Testis (tissue), 2 donors: ENCODE results near the gene SPINT2.

ENCODE experiments used
- POLR2A ChIP-seq: fragments of 450-650 bp; IDR thresholded peaks from one replicate; pipeline ENCODE4 v1.6.1; 2017; ENCODE audit warnings: antibody characterized with exemption, mild to moderate bottlenecking, moderate library complexity
- TF ChIP-seq, protein P1 (sequence below), 3 experiments: fragments of 450-650 bp in 2 of 3; fragments of 200-600 bp in 1 of 3; sonication (generic) in 1 of 3; IDR thresholded peaks; one replicate each; pipeline ENCODE4 v1.5.1; 2016 to 2019; ENCODE audit warnings: antibody characterized with exemption in 3 of 3, mild to moderate bottlenecking in 2 of 3, moderate library complexity in 1 of 3

DNA sequence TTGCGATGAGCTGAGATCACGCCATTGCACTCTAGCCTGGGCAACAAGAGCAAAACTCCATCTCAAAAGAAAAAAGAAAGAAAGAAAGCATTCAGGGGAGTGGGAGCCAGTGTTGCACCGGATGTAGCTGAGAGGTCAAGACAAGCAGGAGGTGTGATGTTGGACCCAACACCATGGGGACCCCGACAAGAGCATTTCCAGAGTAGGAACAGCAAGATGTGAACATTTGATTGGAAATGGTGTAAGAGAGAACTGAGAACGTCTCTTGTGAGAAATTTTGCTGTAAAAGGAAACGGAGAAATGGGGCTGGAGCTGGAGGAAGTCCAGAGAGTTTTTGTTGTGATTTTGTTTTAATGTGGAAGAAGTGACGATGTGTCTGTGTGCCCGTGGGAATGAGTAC is 24.6 kb upstream of the SPINT2 start:
- TF ChIP-seq, protein P1, sequence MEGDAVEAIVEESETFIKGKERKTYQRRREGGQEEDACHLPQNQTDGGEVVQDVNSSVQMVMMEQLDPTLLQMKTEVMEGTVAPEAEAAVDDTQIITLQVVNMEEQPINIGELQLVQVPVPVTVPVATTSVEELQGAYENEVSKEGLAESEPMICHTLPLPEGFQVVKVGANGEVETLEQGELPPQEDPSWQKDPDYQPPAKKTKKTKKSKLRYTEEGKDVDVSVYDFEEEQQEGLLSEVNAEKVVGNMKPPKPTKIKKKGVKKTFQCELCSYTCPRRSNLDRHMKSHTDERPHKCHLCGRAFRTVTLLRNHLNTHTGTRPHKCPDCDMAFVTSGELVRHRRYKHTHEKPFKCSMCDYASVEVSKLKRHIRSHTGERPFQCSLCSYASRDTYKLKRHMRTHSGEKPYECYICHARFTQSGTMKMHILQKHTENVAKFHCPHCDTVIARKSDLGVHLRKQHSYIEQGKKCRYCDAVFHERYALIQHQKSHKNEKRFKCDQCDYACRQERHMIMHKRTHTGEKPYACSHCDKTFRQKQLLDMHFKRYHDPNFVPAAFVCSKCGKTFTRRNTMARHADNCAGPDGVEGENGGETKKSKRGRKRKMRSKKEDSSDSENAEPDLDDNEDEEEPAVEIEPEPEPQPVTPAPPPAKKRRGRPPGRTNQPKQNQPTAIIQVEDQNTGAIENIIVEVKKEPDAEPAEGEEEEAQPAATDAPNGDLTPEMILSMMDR (IDR thresholded peaks at IDR 0.05) = no peak
- no peak for TF ChIP-seq POLR2A
